GM12874 (cell line): Measurements from ENCODE around the gene PRDM10.

Source experiments
- TF ChIP-seq, protein P1 (sequence below): IDR thresholded peaks from 2 replicates; pipeline ENCODE4 v1.5.1; 2011; ENCODE audit warnings: low read depth, mild to moderate bottlenecking, control low read depth, low read length, moderate library complexity; ENCODE audit not compliant: insufficient read depth

PRDM10 gene

DNA sequence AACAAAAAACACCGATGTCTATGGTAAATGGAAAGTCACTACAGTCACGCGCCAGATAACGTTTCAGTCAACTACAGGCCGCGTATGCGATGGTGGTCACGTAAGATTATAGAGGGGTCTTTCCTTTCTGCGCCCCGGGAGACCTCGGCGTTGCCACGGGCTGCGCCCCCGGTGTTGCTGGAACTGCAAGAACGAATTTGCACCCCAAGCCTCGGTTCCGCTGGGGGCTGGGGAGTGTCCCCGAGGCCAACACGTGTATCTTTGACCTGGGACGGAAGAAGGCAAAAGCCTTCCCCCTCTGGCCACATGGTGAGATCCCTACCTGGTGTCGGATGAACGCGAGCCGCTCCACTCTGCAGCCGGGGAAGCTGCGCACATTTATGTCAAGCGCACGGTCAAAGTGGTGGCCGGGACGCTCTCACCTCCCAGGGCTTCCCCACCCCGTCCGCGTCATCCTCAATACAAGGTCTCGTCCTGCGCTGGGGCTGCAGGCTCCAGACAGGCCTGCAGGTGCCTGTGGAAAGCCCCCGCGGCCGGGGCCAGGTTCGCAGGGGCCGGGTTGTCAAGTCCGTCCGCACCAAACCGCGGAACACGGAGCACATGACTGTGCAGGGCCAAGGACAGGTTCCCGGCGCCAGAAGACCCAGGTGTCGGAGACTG, 37.8 kb upstream of the PRDM10 start:
- TF ChIP-seq, protein P1, sequence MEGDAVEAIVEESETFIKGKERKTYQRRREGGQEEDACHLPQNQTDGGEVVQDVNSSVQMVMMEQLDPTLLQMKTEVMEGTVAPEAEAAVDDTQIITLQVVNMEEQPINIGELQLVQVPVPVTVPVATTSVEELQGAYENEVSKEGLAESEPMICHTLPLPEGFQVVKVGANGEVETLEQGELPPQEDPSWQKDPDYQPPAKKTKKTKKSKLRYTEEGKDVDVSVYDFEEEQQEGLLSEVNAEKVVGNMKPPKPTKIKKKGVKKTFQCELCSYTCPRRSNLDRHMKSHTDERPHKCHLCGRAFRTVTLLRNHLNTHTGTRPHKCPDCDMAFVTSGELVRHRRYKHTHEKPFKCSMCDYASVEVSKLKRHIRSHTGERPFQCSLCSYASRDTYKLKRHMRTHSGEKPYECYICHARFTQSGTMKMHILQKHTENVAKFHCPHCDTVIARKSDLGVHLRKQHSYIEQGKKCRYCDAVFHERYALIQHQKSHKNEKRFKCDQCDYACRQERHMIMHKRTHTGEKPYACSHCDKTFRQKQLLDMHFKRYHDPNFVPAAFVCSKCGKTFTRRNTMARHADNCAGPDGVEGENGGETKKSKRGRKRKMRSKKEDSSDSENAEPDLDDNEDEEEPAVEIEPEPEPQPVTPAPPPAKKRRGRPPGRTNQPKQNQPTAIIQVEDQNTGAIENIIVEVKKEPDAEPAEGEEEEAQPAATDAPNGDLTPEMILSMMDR: no peak

DNA sequence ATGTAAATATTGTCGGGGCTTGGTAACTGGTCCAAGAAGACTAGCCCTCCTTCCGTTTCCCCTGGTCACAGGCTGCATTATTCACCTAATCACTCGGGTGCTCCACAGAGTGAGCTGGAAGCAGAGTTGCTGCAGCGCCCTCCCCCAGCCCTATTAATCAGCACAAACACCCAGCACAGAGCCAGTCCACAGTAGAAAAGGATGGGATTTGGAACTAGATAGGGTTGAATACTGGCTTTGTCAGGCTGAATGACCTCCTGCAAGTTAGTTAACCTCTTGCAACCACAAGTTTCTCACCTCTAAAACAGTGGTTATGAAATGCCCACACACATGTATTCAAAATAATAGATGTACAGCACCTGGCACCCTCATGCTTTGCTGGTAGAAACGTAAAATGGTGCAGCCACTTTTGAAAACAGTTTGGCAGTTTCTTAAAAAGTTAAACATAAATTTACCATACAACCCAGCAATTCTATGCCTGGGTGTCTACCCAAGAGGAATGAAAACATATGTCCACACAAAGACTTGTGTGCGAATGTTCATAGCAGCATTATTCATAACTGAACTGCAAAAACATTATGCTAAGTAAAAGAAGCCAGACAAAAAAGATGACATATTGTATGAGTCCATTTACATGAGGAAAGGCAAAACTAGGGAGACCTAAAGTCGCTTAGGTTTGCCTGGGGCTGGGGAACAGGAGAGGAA, 35.4 kb upstream of the PRDM10 start:
- TF ChIP-seq, protein P1: no peak

DNA sequence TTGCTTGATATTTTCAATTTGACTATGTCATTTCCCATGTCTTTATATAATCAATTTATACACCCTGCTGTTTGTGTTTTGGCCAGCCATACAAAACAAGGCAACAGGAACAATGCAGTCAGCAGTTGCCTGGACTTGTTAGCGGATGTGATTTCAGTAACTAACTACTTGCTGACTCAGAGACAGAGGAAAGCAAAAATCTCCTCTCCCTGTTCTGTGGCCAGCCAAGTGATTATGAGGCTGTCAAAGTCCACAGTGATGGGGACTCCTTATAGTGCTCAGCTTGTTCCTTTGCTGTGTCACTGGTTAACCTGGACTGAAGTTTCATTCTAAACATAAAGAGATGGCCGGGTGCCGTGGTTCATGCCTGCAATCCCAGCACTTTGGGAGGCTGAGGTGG, 34.4 kb upstream of the PRDM10 start:
- TF ChIP-seq, protein P1: no peak

DNA sequence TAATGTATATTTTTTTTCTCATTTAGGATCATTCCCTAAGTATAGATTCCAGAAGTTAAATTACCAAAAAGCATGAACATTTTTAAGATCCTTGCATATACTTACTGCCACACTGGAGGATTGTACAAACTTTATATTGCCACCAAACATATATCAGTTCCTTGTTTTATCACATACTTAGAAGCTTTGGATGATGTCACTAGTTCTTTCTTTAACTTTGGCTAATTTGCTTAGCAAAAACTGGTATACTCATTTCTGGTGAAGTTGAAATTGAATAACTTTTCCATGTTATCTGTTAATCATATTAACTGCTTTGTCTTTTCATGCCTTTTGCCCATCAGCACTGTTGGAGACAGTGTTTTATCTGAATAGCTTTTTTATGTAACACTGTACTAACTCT, 31.6 kb upstream of the PRDM10 start:
- TF ChIP-seq, protein P1: no peak

DNA sequence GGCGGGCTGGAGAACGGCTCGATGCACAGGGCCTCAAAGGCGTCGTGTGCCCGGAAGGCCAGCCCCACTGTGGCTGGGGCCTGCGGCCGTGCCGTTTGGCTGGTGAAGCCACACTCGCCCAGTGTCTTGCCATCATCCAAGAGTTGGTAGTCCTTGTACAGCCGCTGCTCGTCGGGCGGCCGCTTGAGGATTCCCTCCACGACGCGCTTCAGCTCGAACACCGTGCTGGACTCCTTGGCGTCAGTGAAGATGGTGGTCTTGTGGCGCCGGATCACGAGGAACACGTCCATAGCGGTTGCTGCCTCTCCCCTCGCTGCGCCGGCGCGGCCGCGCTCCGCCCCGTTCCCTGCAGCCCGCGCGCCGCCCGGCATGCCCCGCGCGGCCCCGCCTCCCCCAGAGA, 30.3 kb upstream of the PRDM10 start:
- TF ChIP-seq, protein P1: no peak

DNA sequence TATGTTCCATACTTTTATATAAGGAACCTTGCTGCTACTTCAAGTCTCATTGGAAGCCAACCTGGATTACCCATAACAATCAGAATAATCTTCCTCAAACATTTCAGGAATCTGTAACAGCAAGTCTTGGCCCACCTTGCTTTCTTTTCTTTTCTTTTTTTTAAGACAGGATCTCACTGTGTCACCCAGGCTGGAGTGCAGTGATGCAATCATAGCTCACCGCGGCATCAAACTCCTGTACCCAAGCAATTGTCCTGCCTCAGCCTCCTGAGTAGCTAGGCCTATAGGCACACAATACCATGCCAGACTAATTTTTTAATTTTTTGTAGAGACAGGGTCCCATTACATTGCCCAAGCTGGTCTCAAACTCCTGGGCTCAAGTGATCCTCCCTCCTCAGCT, 29.3 kb upstream of the PRDM10 start:
- TF ChIP-seq, protein P1: no peak

DNA sequence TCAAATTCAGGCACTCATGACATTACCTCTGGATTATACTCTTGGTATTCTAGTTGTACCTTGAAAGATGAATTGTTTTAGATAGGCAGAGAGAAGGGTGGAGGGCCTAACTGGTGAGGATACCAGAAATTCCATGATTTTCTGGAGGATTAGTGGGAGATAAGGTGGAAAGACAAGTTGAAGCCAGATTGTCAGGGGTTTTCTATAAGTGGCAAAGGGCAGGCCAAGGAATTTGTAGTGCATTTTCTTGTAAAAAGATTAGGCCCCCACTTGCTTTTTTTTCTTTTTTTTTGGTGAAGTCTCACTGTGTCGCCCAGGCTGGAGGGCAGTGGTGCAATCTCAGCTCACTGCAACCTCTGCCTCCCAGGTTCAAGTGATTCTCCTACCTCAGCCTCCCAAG, 28.4 kb upstream of the PRDM10 start:
- TF ChIP-seq, protein P1: no peak
